Effector CD4-positive, alpha-beta T cell (primary cell): ENCODE measurements around the gene ZFP28.

Experiments used
- DNase-seq: peaks from one replicate; pipeline ENCODE4 v3.0.0-alpha.2; 2020
- total RNA-seq: gene quantifications from one replicate; lab custom pipeline; 2026; lab: John Stamatoyannopoulos, UW

ZFP28 gene
- total RNA-seq, result 10.5 reads per million, percentile 32 among the genes with 10 or more reads in this experiment

DNA sequence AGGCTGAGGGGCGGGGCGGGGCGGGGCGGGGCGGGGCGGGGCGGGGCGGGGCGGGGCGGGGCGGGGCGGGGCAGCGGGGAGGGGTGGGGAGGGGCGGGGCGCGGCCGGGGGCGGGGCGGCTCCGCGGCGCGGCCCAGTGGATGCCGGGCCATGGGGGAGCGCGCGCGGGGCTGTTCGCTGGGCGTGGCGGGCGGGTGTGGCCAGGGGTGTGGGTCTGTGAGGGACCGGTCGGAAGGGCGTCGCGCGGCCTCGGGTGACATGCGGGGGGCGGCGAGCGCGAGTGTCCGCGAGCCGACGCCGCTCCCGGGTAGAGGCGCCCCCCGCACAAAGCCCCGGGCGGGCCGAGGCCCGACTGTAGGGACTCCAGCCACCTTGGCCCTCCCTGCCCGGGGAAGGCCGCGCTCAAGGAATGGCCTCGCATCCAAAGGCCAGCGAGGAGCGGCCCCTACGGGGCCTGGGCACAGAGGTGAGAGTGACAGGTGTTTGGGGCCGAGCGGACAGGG lies at the start of gene ZFP28:
TSS of gene ZFP28 (plus strand) at position 188 of the 503 bp plus-strand sequence. CDS start at position 259, 71 bp downstream.
- DNase-seq, result peak; percentile 44

DNA sequence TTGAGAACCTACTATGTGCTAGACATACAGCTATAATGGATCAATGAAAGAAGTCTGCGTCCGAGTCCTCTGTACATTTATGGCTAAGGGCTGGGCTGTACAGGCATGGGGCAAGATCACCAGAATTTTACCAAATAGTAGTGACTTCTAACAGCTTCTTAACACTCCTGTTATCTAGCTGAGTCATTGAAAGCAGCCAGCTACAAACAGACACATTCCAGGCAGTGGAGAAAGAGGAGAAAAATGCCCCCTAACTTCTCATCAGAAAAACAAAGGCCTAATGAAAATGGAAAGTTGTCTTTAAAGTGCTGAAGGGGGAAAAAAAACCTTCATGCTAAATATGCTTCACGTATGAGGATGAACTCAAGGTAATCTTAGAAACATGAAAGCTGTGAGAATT lies 47.3 kb upstream of the ZFP28 start:
- DNase-seq, result no peak

DNA sequence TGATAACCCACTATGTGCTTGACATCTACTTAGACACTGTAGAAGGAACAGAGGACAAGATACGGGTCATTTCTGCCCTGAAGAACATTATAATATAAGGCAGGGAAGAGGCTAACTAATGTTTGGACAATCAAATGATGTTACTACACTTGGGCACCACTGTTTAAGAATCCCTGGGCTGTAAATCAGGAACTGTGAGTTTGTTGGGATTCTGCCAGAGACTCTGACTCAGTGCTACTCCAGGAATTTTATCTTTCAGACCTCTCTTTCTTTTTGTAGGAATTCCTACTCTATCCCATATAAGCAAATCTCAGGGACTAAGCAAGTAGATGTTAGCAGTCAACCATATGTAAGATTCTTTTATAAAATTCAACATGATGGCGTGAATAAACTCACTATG lies 34.2 kb upstream of the ZFP28 start:
- no peak for DNase-seq

DNA sequence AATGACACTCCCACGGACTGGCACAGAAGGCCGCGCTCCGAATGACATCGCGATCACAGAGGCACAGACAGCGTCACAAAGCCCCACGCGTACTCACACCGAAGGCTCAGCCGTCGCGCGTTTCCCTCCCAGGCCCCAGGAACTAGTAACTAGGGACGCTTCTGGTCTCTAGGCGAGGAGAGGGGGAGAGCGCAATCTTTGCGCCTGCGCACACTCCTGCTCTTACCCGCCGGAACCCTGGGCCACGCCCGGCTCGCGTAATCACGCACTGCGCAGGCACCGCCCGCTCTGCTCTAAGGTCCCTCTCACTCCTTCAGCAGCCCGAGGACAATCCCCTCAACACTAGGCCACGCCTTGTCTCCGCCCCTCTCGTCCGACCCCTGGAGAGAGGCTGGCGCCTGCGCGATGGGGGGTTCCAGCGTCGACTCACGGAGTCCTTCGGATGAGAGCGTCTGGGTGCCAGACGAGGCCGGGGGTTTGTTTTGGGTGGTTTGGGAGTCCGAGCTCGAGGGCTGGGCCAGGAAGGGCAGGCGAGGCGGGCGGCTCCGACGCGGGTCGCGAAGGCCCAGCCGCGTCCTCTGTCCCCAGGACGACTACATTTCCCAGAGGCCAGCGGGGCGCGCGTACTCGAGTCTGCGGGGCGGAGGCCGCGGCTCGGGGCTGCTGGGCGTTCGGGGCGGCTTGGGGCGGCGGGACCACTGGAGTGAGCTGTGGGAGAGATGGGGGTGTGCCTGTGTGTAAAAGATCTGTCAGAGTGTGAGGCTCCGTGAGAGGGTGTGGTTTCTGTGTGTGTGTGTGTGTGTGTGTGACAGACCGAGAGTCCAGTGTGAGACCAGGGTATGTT lies 31.1 kb upstream of the ZFP28 start, which contains the start of gene ZNF471:
TSS of gene ZNF471 (plus strand) at position 410 of the 844 bp plus-strand sequence. CDS start 3,717 bp downstream, outside the sequence.
- DNase-seq, result peak; percentile 48

DNA sequence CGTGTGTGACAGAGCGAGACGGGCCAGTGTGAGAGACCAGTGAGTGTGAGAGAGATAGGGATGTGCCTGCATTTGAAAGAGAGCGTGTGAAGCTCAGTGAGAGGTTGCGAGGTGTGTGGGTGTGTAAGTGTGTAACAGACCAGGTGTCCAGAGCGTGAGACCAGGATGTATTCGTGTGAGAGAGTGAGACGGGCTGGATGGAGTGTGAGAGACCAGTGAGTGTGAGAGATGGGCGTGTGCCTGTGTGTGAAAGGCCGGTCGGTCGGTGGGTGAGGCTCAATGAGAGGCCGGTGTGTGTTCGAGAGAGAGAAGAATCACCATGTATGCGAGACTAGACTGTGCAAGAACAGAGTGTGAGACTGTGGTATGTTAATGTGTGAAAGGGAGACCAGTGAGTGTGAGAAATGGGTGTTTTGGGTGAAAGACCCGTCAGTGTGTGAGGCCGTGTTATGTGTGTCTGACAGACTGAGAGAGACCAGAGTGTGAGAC lies 30.4 kb upstream of the ZFP28 start:
- no peak for DNase-seq

DNA sequence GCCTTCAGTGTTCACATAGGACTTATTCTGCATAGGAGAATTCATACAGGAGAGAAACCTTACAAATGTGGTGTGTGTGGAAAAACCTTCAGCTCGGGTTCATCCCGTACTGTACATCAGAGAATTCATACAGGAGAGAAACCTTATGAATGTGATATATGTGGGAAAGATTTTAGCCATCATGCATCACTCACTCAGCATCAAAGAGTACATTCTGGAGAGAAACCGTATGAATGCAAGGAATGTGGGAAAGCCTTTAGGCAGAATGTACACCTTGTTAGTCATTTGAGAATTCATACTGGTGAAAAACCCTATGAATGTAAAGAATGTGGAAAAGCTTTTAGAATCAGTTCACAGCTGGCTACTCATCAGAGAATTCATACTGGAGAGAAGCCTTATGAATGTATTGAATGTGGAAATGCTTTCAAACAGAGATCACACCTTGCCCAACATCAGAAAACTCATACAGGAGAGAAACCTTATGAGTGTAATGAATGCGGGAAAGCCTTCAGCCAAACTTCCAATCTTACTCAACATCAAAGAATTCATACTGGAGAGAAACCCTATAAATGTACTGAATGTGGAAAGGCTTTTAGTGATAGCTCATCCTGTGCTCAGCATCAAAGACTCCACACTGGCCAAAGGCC lies 13.4 kb upstream of the ZFP28 start:
- no peak for DNase-seq

DNA sequence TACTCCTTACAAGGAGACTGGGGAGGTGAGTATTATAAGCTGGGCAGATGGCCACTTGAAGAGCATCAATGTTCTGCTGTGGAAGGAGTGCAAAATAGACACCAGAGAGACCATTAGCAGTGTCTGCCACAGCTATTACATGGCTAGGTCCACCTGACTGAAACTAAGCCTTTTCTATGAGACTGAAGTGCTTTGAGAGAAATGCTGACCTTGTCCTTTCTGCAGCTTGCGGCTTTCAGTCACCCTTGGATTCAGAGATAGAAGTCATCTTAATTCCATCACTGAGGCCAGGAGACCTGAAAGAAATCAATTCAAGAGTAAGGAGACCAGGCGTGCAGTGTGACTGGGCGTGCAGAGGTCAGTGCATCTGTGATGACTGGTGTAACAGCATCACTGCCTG lies 1.3 kb upstream of the ZFP28 start:
- no peak for DNase-seq

DNA sequence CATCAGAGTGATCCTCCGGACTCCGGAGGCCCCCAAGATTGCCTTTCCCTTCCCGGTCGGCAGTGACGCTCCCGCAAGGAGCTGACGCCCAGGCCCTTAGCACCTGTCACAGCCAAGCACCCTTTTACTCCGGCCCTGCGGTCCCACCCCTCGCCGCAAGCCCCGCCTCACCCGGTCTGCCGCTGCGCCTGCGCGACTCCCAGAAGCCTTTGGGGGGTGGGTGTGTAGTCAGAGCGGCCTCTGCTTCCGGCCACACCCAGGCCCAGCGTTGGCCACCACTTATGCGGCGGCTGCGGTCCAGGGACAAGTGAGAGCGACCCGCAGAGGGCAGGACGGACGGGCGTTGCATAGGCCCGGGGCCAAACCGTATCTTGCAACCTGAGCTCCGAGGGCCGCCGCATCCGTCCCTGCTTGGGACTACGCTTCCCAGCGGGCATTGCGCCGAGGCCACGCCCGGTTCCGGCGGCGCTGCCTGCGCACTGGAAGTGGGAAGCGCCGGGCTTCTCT lies 441 bp upstream of the ZFP28 start:
- peak; percentile 71 for DNase-seq

DNA sequence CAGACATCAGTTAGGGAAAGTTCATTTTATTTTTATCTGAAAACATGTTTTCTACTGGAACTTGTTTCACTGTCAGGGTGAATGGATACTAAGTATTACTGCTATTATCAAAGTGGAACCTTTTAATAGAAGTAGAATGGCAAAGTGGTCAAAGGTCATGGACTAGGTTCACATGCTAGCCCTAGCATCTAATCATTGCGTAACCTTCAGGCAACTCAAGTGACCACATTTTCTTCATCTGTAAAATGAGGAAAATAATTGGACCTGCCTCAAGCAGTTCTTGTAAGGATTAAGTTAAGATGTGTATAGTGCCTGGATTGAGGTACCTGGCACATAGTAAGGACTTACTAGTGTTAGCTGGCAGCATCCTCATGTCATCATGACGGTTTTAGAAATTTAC lies 5.0 kb downstream of the ZFP28 start:
- DNase-seq, result no peak

DNA sequence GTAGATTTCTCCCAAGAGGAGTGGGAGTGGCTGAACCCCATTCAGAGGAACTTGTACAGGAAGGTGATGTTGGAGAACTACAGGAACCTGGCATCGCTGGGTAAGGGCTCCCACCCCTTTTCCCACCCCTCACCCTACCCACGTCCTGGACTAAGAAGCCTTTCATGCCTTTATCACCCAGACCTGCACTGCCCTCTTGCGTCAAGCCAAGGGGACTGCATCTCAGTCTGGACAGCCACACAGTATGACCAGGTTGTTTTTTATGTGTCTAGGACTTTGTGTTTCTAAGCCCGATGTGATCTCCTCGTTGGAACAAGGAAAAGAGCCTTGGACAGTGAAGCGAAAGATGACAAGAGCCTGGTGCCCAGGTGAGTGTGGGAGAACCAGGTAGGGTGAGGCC lies 8.8 kb downstream of the ZFP28 start:
- DNase-seq, result no peak

DNA sequence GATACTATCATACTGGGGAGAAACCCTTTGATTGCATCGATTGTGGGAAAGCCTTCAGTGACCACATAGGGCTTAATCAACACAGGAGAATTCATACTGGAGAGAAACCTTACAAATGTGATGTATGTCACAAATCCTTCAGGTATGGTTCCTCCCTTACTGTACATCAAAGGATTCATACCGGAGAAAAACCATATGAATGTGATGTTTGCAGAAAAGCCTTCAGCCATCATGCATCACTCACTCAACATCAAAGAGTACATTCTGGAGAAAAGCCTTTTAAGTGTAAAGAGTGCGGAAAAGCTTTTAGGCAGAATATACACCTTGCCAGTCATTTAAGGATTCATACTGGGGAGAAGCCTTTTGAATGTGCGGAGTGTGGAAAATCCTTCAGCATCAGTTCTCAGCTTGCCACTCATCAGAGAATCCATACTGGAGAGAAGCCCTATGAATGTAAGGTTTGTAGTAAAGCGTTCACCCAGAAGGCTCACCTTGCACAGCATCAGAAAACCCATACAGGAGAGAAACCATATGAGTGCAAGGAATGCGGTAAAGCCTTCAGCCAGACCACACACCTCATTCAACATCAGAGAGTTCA lies 15.6 kb downstream of the ZFP28 start:
- DNase-seq, result no peak

DNA sequence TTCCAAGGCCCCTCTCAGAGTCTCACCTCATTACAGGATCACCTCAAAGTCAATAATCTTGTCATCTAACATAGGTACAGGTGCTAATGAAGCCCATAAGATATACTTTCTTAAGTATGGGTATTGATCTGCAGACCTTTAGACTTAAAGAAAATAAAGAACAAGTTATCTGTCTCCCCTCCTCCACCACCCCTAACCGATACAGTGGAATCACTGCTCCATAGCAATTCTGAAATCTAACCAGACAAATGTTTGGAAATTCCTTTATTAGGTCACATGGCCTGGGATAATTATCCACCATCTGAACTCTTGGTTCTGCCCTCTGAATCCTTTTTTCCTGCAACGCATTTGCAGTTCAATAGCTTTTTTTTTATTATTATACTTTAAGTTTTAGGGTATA lies 24.0 kb downstream of the ZFP28 start:
- DNase-seq, result no peak

DNA sequence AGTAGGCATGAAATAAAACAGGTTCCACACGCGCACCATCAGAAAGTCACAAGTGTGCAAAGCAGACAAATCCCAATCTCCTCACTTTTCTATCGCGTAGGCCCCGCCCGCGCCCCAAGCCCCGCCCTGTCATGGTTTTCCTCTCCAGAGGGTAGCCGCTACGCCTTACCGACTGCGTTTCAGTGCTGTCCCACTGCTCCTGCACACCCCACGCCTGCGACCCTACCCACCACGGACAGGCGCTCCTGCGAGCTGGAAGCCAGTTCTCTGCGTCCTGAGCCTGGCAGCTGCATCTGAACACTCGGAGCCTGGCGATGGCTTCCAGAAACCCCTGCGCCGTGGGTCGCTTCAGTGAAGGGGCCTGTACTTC lies 28.1 kb downstream of the ZFP28 start:
- no peak for DNase-seq

DNA sequence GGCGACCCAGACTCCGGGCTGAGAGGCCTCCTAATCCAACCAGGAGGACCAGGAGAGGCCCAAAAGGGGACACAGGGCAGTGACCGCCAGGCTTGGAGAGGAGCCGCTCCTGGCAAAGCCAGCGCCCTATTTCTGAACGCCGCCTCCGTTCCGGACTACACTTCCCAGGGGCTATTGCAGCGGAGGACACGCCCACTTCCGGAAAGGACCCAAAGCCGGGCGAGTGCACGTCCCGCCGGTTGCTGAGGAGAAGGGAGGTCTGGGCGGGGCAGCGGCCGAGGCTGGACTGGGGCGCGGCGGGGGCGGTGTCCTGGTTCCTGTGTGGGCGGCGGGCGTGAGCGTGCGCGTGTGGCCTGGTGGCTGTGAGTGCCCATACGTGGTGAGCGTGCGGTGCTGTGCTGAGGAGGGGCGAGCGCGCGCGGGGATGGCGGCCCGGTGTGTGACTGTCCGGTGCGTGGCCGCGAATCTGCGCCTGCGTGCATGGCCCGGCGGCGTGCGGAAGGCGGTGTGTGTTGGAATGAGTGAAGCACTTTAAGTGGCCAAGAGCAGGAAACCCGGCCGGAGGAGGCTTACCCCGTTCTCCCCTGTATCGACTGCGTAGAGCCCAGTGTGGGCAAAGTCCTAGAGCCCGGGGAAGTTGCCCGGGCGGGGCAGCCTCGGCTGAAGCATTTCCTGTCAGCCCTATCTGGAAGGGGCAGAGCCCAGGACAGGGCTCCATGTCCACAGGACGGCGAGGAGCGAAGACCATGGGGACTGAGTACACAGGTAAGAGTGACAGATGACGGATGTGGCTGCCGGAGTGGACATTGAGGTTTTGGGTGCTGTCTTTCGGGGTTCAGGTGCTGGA lies 28.7 kb downstream of the ZFP28 start, which contains the start of gene ZNF470:
TSS of gene ZNF470 (plus strand) at position 195 of the 847 bp plus-strand sequence. CDS start 2,844 bp downstream, outside the sequence.
- DNase-seq, result peak; percentile 79

DNA sequence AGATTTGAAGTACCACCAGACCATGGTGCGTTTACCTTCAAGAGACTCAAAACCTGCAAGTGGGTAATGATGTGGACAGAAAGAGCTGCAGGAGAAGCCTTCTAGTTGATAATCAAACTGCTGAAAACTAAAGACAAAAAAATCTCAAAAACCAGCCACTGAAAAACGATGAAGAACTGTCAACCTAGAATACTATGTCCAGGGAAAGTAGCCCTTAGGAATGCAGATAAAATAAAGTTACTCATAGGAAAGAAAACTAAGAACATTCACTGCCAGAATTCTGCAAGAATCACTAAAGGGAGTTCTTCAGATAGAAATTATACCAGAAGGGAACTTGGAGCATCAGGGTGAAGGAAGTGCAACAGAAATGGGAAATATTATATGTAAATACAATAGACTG lies 33.8 kb downstream of the ZFP28 start:
- no peak for DNase-seq

DNA sequence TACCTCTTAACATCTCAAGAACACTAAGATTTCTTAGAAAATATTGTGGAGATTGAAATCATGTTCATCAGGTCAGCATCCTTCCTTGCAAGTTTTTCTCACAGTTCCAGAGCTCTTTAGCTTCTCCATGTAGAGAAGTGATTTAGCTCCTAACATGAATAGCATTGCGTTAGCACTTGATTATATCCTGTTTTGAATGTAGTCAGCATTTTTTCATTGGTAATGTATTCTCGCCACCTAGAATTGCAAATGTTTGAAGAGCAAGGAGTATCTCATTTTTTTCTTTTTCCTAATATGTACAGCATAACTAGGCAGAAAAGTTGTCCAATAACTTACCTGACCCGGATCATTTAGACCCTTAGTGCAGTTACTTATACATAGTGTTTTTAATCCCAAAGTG lies 35.2 kb downstream of the ZFP28 start:
- DNase-seq, result no peak

DNA sequence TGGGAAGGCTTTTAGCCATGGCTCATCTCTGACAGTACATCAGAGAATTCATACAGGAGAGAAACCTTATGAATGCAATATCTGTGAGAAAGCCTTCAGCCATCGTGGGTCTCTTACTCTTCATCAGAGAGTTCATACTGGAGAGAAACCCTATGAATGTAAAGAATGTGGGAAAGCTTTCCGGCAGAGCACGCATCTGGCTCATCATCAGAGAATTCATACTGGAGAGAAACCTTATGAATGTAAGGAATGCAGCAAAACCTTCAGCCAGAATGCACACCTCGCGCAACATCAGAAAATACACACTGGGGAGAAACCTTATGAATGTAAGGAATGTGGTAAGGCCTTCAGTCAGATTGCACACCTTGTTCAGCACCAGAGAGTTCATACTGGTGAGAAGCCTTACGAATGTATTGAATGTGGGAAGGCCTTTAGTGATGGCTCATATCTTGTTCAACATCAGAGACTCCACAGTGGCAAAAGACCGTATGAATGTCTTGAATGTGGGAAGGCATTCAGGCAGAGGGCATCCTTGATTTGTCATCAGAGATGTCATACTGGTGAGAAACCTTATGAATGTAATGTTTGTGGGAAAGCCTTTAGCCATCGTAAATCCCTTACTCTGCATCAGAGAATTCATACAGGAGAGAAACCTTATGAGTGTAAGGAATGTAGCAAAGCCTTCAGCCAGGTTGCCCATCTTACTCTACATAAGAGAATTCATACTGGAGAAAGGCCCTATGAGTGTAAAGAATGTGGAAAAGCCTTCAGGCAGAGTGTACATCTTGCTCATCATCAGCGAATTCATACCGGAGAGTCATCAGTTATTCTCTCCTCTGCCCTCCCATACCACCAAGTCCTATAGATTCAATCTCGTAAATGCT lies 39.2 kb downstream of the ZFP28 start:
- no peak for DNase-seq

DNA sequence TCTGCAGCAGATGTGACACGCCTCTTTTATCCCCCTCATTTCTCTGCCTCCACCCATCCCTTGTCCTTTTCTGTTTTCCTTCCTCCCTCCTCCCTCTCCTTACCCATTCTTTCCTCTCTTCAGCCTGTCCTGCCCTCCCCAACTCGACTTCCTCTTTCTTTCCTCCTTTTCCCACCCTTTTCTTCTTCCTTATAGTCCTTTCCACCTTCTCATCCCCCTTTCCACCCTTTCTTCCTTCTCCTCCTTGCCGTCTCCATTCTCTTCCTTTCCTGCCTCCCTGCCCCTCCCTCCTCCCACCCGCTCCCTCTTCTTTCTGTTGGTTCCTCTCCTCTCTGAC lies 55.7 kb downstream of the ZFP28 start:
- DNase-seq, result no peak

DNA sequence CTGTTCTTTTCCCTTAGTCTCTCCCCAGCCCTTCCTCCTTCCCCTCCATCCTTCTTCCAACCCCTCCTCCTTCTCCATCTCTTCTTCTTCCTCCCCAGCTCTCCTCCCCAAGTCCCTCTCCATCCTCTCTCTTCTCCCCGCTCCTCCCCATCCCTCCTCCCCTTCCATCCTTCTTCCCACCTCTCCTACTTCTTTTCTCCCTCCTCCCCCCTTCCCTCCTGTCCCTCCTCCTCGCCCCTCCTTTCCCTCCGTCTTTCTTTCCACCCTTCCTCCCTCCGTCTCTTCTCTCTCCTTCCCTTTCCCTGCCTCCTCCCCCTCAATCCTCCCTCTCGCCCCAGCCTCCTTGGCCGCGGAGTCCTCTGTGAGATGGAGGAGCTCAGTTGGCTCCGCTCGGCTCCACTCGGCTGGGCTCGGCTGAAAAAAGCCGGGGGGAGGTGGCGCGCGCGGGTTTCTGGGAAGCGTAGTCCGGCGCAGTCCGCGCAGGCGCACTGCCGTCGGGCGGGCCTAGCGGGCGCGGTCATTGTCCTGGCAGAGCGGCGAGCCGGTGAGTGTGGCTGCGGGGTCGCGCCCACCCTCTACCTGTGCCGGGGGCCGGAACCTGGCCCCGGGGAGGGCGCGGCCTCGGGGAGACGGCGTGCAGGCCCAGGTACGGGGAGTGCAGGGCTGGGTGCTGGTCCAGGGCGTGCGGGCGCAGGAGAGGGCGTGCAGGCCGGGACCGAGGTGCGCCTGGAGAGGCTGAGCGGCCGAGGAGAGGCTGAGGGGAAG lies 56.2 kb downstream of the ZFP28 start, which contains the start of gene ZNF71:
TSS of gene ZNF71 (plus strand) at position 520 of the 765 bp plus-strand sequence. CDS start 6,257 bp downstream, outside the sequence.
- DNase-seq, result peak; percentile 73

DNA sequence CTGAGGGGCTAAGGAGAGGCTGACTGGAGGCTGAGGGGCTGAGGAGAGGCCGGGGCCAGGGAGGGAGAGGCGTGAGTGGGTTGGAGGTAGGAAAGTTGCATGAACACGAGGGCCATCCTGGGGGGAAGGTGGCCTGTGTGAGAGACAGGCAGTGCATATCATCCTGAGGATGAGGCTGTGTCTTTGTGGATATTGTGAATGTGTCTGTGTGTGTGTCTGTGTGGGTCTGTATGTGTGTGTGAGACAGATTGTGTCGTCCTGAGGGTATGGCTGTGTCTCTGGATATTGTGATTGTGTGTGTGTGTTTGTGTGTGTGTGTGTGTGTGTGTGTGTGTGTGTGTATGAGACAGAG lies 56.8 kb downstream of the ZFP28 start:
- no peak for DNase-seq
